GM18951 (cell line): Measurements from ENCODE around the gene SIX1.

ENCODE experiments used
- POLR2A ChIP-seq: IDR thresholded peaks from 4 replicates; pipeline ENCODE4 v1.6.1; 2011; ENCODE audit warnings: mild to moderate bottlenecking; ENCODE audit not compliant: insufficient read length, insufficient read depth; ENCODE audit errors: extremely low read depth
- in situ Hi-C: fragments of 300-500 bp; cut with MboI; formaldehyde crosslinking; loops from one replicate; pipeline ENCODE4 v1.12.0; 2022; ENCODE audit warnings: low sequenced_read_pairs, mixed read lengths, inconsistent platforms; ENCODE audit not compliant: unreplicated experiment

SIX1 gene

GRCh38 chr14:60622917-60623257 is 26.4 kb downstream of the SIX1 start:
- in situ Hi-C loops: no loop called here
- TF ChIP-seq POLR2A: no peak

- no peak for TF ChIP-seq POLR2A
- in situ Hi-C loops: no loop called here
These were observed 26.9 kb downstream of the SIX1 start for GRCh38 chr14:60622210-60622916.

- in situ Hi-C loops: no loop called here
- TF ChIP-seq POLR2A: no peak
These were observed 27.9 kb downstream of the SIX1 start for GRCh38 chr14:60621386-60621785.

- in situ Hi-C loops: no loop called here
- TF ChIP-seq POLR2A: no peak
These were observed 31.0 kb downstream of the SIX1 start for GRCh38 chr14:60618241-60618640.

GRCh38 chr14:60616461-60616959 is 32.8 kb downstream of the SIX1 start:
- in situ Hi-C loops: no loop called here
- no peak for TF ChIP-seq POLR2A

GRCh38 chr14:60602291-60602690 is 47.0 kb downstream of the SIX1 start:
- no peak for TF ChIP-seq POLR2A
- in situ Hi-C loops: no loop called here

GRCh38 chr14:60599727-60600126 is 49.5 kb downstream of the SIX1 start:
- TF ChIP-seq POLR2A: no peak
- in situ Hi-C loops: no loop called here

GRCh38 chr14:60596139-60596538 is 53.1 kb downstream of the SIX1 start:
- in situ Hi-C loops: no loop called here

GRCh38 chr14:60594062-60594461 is 55.2 kb downstream of the SIX1 start:
- TF ChIP-seq POLR2A: no peak
- in situ Hi-C loops: no loop called here

More at GRCh38 chr14:60596139-60596538, 53.1 kb downstream of the SIX1 start:
- TF ChIP-seq POLR2A: no peak
